ENCODE data around the gene CHD6.

Gene CHD6

GRCh38 chr20:41375846-41376245, 242.3 kb downstream of the CHD6 start:
- no peak for FAIRE-seq

GRCh38 chr20:41373931-41374920, 244.0 kb downstream of the CHD6 start:
- FAIRE-seq (no peak), DNase-seq (ENCODE audit: insufficient read length, low spot score) (no peak)
- TF ChIP-seq SPI1 (IDR thresholded peaks at IDR 0.05; ENCODE audit: low read depth, low read length) (no peak), TAF1 (IDR thresholded peaks at IDR 0.05; ENCODE audit: low read depth, low read length) (no peak), POLR2A (IDR thresholded peaks at IDR 0.05; ENCODE audit: low read depth, low read length) (no peak), POLR2AphosphoS5 (IDR thresholded peaks at IDR 0.05; ENCODE audit: low read depth, low read length) (no peak), POU2F2 (IDR thresholded peaks at IDR 0.05; ENCODE audit: low read depth, low read length) (no peak), PAX5 (IDR thresholded peaks at IDR 0.05; ENCODE audit: insufficient read depth, low read length, severe bottlenecking) (no peak)

More at GRCh38 chr20:41375846-41376245, 242.3 kb downstream of the CHD6 start:
- no peak for DNase-seq (ENCODE audit: insufficient read length, low spot score)
- TF ChIP-seq POLR2AphosphoS5 (IDR thresholded peaks at IDR 0.05; ENCODE audit: low read depth, low read length) (no peak), PAX5 (IDR thresholded peaks at IDR 0.05; ENCODE audit: insufficient read depth, low read length, severe bottlenecking) (no peak), SPI1 (IDR thresholded peaks at IDR 0.05; ENCODE audit: low read depth, low read length) (no peak), POU2F2 (IDR thresholded peaks at IDR 0.05; ENCODE audit: low read depth, low read length) (no peak), TAF1 (IDR thresholded peaks at IDR 0.05; ENCODE audit: low read depth, low read length) (no peak), POLR2A (IDR thresholded peaks at IDR 0.05; ENCODE audit: low read depth, low read length) (no peak)

- FAIRE-seq (no peak), DNase-seq (ENCODE audit: insufficient read length, low spot score) (no peak)
- TF ChIP-seq SPI1 (IDR thresholded peaks at IDR 0.05; ENCODE audit: low read depth, low read length) (no peak), POU2F2 (IDR thresholded peaks at IDR 0.05; ENCODE audit: low read depth, low read length) (no peak), TAF1 (IDR thresholded peaks at IDR 0.05; ENCODE audit: low read depth, low read length) (no peak), POLR2A (IDR thresholded peaks at IDR 0.05; ENCODE audit: low read depth, low read length) (no peak), POLR2AphosphoS5 (IDR thresholded peaks at IDR 0.05; ENCODE audit: low read depth, low read length) (no peak), PAX5 (IDR thresholded peaks at IDR 0.05; ENCODE audit: insufficient read depth, low read length, severe bottlenecking) (no peak)
These were observed 244.9 kb downstream of the CHD6 start for GRCh38 chr20:41373251-41373783.

- TF ChIP-seq PAX5 (IDR thresholded peaks at IDR 0.05; ENCODE audit: insufficient read depth, low read length, severe bottlenecking) = no peak
- no peak for FAIRE-seq
- DNase-seq (ENCODE audit: insufficient read length, low spot score) = no peak
These were observed 246.8 kb downstream of the CHD6 start for GRCh38 chr20:41371371-41371770.

GRCh38 chr20:41370176-41370575, 248.0 kb downstream of the CHD6 start:
- TF ChIP-seq POLR2AphosphoS5 (IDR thresholded peaks at IDR 0.05; ENCODE audit: low read depth, low read length) (no peak), POU2F2 (IDR thresholded peaks at IDR 0.05; ENCODE audit: low read depth, low read length) (no peak), POLR2A (IDR thresholded peaks at IDR 0.05; ENCODE audit: low read depth, low read length) (no peak), SPI1 (IDR thresholded peaks at IDR 0.05; ENCODE audit: low read depth, low read length) (no peak), PAX5 (IDR thresholded peaks at IDR 0.05; ENCODE audit: insufficient read depth, low read length, severe bottlenecking) (no peak), TAF1 (IDR thresholded peaks at IDR 0.05; ENCODE audit: low read depth, low read length) (no peak)
- DNase-seq (ENCODE audit: insufficient read length, low spot score) (no peak), FAIRE-seq (no peak)

- TF ChIP-seq SPI1 (IDR thresholded peaks at IDR 0.05; ENCODE audit: low read depth, low read length) (peak; percentile 79), POLR2AphosphoS5 (IDR thresholded peaks at IDR 0.05; ENCODE audit: low read depth, low read length) (no peak)
- no peak for DNase-seq (ENCODE audit: insufficient read length, low spot score)
- peak; percentile 33 for FAIRE-seq
These were observed 248.5 kb downstream of the CHD6 start for GRCh38 chr20:41369673-41370072.

- FAIRE-seq = no peak
- TF ChIP-seq POLR2A (IDR thresholded peaks at IDR 0.05; ENCODE audit: low read depth, low read length) (no peak), SPI1 (IDR thresholded peaks at IDR 0.05; ENCODE audit: low read depth, low read length) (no peak), POLR2AphosphoS5 (IDR thresholded peaks at IDR 0.05; ENCODE audit: low read depth, low read length) (no peak)
- DNase-seq (ENCODE audit: insufficient read length, low spot score) = no peak
These were observed 250.2 kb downstream of the CHD6 start for GRCh38 chr20:41367956-41368355.

- FAIRE-seq (no peak), DNase-seq (ENCODE audit: insufficient read length, low spot score) (no peak)
- TF ChIP-seq POU2F2 (IDR thresholded peaks at IDR 0.05; ENCODE audit: low read depth, low read length) (no peak), POLR2AphosphoS5 (IDR thresholded peaks at IDR 0.05; ENCODE audit: low read depth, low read length) (no peak), POLR2A (IDR thresholded peaks at IDR 0.05; ENCODE audit: low read depth, low read length) (no peak), PAX5 (IDR thresholded peaks at IDR 0.05; ENCODE audit: insufficient read depth, low read length, severe bottlenecking) (no peak), SPI1 (IDR thresholded peaks at IDR 0.05; ENCODE audit: low read depth, low read length) (no peak), TAF1 (IDR thresholded peaks at IDR 0.05; ENCODE audit: low read depth, low read length) (no peak)
These were observed 250.8 kb downstream of the CHD6 start for GRCh38 chr20:41367393-41367695.

GRCh38 chr20:41366546-41367392, 251.4 kb downstream of the CHD6 start, which contains the start of gene EMILIN3:
Gene EMILIN3, minus strand, starts transcription at chr20:41366818. Its CDS starts 184 bp downstream, at chr20:41366634.
- no peak for DNase-seq (ENCODE audit: insufficient read length, low spot score)
- no peak for FAIRE-seq

More at GRCh38 chr20:41366546-41367392, 251.4 kb downstream of the CHD6 start, which contains the start of gene EMILIN3:
- TF ChIP-seq POU2F2 (IDR thresholded peaks at IDR 0.05; ENCODE audit: low read depth, low read length) = no peak
- TF ChIP-seq POLR2A (IDR thresholded peaks at IDR 0.05; ENCODE audit: low read depth, low read length) = no peak
- TF ChIP-seq TAF1 (IDR thresholded peaks at IDR 0.05; ENCODE audit: low read depth, low read length) = no peak
- TF ChIP-seq PAX5 (IDR thresholded peaks at IDR 0.05; ENCODE audit: insufficient read depth, low read length, severe bottlenecking) = no peak
- no peak for TF ChIP-seq SPI1 (IDR thresholded peaks at IDR 0.05; ENCODE audit: low read depth, low read length)
- no peak for TF ChIP-seq POLR2AphosphoS5 (IDR thresholded peaks at IDR 0.05; ENCODE audit: low read depth, low read length)

Data from GM12891 (cell line).